ENCODE data around the gene AP2B1. TPM values are rescaled to one million over a fixed set of nuclear protein-coding genes. Genes with fewer than 3 reads are reported as not detected.
A peak's percentile ranks its signal among the peaks of the same experiment; 100 is the strongest.
"Not testable (repeated sequence)": the region's sequence is repeated elsewhere in the genome, so short reads cannot be mapped to it uniquely, and the experiment has no call there.

Gene AP2B1
- 87.9 and 88.1 TPM in 2 replicates for total RNA-seq (2014; rRNA removed; shearing (Covaris generic))

- peak; percentile 98 for DNase-seq (ENCODE audit: low read depth)
Observed at GRCh38 chr17:35587074-35587961, at the start of gene AP2B1. Gene AP2B1 (plus strand): TSS chr17:35587322. CDS start chr17:35594031, 6,709 bp downstream.

GRCh38 chr17:35537601-35538141 lies 49.5 kb upstream of the AP2B1 start, which contains the start of gene SLFN12L:
Gene SLFN12L (minus strand): TSS chr17:35537678. CDS start chr17:35522364, 15,314 bp downstream.
- DNase-seq (ENCODE audit: low read depth), result no peak

- DNase-seq (ENCODE audit: low read depth), result no peak
Observed at GRCh38 chr17:35539659-35540026, 47.5 kb upstream of the AP2B1 start.

GRCh38 chr17:35540589-35541404 lies 46.3 kb upstream of the AP2B1 start:
- DNase-seq (ENCODE audit: low read depth), result peak; percentile 75

- DNase-seq (ENCODE audit: low read depth), result no peak
Observed at GRCh38 chr17:35541434-35541833, 45.7 kb upstream of the AP2B1 start.

- no peak for DNase-seq (ENCODE audit: low read depth)
Observed at GRCh38 chr17:35542990-35543389, 44.1 kb upstream of the AP2B1 start.

GRCh38 chr17:35543856-35544255 lies 43.3 kb upstream of the AP2B1 start:
- no peak for DNase-seq (ENCODE audit: low read depth)

GRCh38 chr17:35545150-35545549 lies 42.0 kb upstream of the AP2B1 start:
- no peak for DNase-seq (ENCODE audit: low read depth)

GRCh38 chr17:35546487-35546886 lies 40.6 kb upstream of the AP2B1 start:
- DNase-seq (ENCODE audit: low read depth), result no peak

GRCh38 chr17:35548208-35548810 lies 38.8 kb upstream of the AP2B1 start:
- no peak for DNase-seq (ENCODE audit: low read depth)

- DNase-seq (ENCODE audit: low read depth), result no peak
Observed at GRCh38 chr17:35548978-35549377, 38.1 kb upstream of the AP2B1 start.

GRCh38 chr17:35553310-35553709 lies 33.8 kb upstream of the AP2B1 start:
- no peak for DNase-seq (ENCODE audit: low read depth)

- no peak for DNase-seq (ENCODE audit: low read depth)
Observed at GRCh38 chr17:35554668-35555067, 32.5 kb upstream of the AP2B1 start.

- DNase-seq (ENCODE audit: low read depth), result no peak
Observed at GRCh38 chr17:35555691-35556090, 31.4 kb upstream of the AP2B1 start.

- no peak for DNase-seq (ENCODE audit: low read depth)
Observed at GRCh38 chr17:35557353-35557752, 29.8 kb upstream of the AP2B1 start.

- no peak for DNase-seq (ENCODE audit: low read depth)
Observed at GRCh38 chr17:35559495-35560210, 27.5 kb upstream of the AP2B1 start.

- no peak for DNase-seq (ENCODE audit: low read depth)
Observed at GRCh38 chr17:35560703-35561102, 26.4 kb upstream of the AP2B1 start, which contains the start of gene SLFN14. Gene SLFN14 (minus strand): TSS chr17:35560819. CDS start chr17:35558062, 2,757 bp downstream.

- DNase-seq (ENCODE audit: low read depth), result not testable (repeated sequence)
Observed at GRCh38 chr17:35563181-35563580, 23.9 kb upstream of the AP2B1 start.

GRCh38 chr17:35566968-35567367 lies 20.2 kb upstream of the AP2B1 start:
- no peak for DNase-seq (ENCODE audit: low read depth)

- DNase-seq (ENCODE audit: low read depth), result peak; percentile 61
Observed at GRCh38 chr17:35568561-35568960, 18.6 kb upstream of the AP2B1 start.

GRCh38 chr17:35569405-35569804 lies 17.7 kb upstream of the AP2B1 start:
- no peak for DNase-seq (ENCODE audit: low read depth)
